Right forelimb (tissue), 1 donor: ENCODE results near the gene DDB1.

Experiments
- DNase-seq: peaks from one replicate; pipeline ENCODE4 v3.0.0-alpha.2; 2018

Gene DDB1

DNA sequence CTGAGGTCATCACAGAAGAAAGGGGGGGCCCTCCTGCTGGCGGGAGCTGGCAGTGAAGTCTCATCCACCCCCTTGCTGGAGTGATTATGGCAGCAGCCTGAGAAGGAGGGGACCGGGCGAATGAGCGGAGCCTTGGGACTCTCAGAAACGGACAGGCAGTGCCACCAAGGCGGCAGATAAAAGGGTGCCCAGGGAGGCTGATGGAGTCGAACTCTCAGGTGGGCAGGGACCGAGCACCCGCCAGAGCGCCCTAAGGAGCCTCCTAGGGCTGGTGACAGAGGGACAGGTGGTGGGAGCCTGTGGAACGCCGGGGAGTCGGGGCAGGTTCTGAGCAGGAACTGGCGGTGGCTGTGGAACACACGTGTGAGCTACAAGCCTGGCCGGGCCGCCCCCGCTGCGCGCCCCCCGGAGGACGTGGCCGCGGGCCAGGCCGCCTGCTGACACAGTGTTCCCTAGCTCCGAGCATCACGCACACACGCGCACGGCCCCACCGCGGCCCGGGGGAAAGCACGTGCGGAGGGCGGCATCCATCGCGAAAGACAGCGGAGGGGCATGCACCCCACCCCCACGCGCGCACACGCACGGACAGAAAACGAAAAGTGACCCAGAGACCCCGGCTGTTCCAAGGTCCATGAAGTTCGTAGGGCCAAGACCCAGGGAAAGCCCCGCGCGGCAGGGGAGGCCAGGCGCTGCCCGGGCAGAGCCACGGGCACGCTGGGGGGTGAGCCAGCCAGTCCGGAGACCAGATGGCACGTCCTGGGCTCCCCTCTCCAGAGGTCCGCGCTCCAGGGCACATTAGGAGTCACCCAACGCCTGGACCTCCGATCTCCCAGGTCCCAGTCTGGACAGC is 38.8 kb downstream of the DDB1 start:
- peak; percentile 79 for DNase-seq

DNA sequence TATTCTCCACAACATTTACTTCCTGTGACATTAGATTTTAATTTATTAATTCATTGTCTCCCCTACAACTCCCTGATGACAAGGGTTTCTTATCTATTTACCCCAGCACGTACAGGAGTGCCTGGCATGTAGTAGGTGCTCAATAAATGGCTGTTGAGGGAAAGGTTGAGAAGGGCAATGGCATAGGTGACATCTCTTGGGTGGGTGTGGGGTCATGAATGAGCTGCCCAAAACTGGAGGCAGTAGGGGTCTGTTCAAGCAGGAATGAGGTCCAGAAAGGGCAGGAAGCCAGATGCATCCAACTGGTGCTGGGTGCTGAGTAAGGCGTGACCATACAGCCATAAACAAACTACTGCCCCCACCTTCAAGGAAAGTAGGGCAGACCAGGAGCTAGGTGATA is 40.5 kb downstream of the DDB1 start:
- no peak for DNase-seq

DNA sequence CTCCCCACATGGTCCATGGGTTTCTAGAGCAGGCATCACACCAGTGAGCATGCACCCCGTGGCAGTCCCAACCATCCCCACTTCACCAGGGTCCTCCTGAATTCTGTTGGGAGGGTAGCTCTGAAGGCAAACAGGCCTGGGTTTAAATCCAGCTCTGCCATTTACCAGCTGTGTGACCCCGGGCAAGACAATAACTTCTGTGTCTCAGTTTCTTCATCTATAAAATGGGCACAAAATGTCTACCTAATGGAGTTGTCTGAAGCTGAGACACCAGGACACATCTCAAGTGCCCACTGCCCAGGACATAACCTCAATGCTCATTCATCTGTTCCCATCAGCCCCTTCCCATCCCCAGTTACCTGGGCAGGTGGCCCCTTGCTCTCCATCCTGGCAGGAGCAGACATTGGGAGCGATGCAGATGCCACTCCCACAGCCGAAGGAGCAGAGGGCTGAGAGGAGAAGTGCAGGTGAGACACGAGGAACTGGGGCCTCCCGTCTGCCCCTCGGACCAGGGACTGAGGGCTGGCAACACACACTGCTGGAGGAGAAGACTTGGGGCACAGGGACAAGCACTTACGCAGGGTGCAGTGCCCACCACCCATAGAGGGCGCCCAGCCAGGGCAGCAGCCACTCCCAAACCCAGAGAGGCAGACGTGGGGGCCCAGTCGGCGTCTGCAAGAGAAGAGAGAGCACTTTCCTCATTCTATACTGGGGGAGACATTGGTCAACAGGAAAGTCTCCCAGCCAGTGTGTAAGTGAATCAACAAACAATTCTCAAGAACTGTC is 41.8 kb downstream of the DDB1 start:
- no peak for DNase-seq

DNA sequence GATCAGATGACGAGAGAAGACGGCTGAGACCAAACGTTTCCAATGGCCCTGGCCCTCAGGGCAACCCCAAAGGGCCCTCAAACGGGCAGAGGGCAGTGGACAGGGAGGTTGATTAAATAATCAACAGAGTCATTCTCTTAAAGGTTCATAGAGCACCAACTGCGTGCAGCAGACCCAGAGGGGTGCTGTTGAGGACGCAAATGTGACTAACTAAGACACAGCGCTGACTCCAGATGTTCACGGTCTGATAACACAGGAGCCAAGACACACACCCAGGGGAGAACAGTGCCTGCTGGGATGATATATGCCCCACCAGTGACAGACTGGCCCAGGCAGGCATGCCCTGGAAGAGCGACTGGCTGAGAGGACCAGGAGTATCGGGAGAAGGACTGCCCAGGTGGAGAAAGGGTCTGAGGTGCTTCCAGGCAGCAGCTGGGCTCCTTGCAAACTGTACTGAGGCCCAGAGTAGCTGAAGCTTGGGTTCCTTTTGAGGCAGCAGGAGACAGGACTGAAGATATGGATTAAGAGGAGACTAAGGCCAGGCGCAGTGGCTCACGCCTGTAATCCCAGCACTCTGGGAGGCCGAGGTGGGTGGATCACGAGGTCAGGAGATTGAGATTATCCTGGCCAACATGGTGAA is 45.4 kb downstream of the DDB1 start:
- no peak for DNase-seq

DNA sequence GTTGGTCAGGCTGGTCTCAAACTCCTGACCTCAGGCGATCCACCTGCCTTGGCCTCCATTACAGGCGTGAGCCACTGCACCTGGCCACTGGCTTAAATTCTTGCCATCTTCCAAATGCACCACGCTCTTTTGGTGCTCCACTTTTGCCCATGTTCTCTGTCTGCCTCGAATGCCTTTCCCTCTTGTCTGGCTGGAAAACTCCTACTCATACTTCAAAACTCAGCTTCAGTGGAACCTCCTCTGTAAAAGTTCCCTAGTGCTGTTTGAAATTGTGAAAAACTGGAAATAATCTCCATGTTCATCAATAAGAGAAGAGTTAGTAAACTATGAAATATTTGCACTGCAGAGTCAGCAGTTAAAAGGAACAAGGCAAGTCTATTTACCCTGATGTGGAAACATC is 49.3 kb downstream of the DDB1 start:
- no peak for DNase-seq

DNA sequence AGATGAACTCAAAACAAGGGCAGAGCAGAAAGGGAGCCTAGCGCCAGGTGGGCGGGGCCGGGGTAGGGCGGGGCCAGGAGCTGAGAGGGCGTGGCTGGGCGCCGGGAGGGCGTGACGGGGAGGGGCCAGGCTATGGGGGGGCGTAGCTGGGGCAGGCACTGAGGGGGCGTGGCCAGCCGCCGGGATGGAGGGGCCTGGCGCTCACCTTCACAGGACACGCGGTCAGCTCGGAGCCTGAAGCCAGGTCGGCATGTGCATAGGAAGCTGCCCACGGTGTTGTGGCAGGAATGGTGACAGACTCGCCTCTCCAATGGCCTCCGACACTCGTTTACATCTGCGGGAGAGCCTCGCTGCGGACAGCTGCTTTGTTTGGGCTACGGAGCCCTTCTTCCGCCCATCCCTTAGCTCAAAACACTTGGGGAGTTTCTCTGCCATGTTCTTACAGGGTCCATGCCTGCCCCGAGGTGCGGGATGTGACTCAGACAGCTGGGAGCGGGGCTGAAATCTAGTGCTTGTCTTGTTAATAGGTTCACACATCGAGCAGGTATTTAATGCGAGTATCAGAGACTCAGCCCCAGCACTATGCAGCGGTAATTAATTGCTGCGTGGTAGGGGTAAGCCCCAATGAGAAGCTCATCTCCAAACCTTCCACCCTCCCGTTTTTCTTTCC is 51.2 kb downstream of the DDB1 start:
- DNase-seq = peak; percentile 72

DNA sequence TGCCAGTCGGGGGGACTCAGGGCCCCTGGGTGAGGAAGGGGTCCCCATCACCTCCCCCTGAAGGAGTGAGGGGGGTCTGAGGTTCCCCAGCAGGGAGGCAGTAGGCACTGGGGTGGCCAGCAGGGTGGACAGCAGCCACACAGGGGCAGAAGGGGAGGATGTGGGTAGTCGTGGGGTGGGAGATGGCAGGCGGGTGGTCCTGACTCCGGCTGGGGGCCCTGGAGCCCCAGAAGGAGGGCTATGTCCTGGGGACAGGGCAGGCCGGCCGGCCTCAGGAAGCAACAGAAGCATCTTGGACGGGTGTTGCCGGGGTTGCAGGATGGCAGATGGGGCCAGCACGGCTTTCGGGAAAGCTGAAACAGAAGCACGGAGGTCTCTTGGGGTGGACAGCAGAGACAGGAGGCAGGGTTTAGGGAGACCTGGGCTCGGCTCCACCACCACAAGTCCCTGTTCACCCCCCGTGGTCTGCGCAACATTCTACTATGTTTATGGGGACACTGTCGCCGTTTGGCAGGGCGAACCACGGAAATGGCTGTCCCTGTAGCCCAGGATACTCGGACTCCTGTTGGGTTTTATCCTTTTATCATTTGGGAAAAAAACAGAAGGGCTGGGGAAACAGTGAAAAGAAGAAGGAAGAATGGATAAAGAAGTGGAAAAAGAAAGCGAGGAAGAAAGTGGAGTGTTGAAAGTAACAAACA is 51.9 kb downstream of the DDB1 start:
- DNase-seq = no peak

DNA sequence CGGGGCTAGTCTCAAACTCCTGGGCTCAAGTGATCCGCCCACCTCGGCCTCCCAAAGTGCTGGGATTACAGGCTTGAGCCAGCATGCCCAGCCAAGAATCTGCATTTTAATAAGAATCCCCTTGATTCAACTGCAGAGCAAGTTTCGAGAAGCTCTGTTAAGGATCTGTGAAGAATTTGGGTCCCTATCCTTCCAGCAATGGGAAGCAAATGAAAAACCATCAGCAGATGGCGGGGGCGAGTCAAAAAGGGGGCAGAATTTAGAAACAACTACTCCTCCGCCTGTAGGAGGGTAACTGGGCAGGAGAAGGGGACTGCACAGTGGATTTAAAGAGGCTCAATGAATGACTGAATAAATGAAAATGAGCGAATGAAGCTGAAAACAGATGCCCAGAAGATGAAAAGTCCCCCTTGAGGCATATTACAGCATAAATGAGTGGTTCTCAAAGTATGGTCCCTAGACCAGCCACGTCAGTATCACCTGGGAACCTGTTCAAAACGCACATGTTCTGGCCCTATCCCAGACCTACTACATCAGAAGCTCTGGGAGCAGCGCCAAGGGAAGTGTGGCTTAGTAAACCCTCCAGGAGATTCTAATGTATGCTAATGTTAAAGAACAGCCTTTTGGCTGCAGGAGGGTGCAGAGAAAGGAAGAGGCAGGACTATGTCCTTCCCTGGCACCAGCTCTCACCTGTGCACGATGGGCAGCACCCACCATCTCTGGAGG is 52.8 kb downstream of the DDB1 start:
- no peak for DNase-seq

DNA sequence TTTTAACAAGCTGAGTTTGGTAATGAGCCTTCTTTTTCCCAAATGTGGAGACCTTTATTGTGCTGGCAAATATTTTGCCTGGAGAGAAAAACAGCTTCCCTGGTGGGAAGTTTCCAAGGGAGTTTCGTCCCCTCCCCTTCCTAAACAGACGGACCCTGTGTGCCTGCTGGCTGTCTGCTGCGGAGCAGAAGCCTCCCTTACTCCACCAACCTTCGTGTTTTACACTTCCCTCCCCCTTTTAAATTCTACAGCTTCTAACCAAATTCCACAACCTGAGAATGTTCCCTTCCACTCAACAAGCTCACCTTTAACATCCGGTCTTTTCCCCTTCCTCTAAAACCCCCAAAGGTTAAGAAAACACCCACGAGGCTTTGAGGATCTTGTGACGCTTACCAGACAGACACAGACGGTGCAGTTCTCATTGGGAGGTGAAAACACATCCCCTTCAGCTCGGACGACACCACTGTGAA is 54.9 kb downstream of the DDB1 start:
- DNase-seq = no peak

DNA sequence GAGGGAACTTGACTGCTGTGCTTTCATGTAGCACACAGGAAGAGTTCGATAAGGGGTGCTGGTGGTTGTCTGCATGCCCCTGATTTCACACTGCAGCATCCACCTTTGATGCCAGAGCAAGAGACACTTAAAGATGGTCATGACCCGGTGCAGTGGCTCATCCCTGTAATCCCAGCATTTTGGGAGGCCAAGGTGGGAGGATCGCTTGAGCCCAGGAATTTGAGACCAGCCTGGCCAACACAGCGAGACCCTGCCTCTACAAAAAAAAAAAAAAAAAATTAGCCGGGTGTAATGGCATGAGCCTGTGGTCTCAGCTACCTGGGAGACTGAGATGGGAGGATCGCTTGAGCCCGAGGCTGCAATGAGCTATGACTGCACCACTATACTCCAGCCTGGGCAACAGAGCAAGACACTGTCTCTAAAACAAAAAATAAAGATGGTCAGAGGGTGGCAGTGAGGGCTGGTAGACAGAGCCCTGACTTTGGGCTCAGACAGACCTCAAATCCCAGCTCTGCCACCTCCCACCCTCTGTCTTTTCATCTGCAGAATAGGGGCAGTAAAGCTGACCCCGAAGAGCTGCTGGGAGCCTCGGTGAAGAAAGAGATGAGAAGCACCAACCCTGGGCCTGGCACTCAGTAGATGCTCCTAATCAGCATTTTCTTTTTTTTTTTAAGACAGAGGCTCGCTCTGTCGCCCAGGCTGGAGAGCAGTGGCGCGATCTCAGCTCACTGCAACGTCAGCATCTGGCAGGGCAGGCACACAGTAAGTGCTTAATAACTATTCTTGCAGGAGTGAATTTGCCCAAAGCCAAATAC is 55.5 kb downstream of the DDB1 start:
- DNase-seq = no peak

DNA sequence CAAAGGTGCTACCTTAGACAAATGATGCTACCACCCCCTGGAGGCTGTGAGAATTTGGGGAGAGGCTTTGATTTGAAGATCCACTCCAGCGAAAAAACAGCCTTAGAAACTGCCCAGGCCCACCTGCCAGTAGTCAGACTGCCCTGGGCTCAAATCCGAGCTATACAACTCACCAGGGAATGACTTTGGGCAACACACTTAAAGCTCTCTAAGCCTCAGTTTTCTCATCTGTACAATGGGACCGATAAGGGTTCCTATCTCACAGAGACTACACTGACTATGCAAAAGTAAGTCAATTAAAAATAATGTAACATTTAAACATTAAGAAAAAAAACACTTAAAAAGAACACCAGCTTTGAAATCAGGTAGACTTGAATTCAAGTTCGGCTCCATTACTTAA is 57.7 kb downstream of the DDB1 start:
- DNase-seq = no peak

DNA sequence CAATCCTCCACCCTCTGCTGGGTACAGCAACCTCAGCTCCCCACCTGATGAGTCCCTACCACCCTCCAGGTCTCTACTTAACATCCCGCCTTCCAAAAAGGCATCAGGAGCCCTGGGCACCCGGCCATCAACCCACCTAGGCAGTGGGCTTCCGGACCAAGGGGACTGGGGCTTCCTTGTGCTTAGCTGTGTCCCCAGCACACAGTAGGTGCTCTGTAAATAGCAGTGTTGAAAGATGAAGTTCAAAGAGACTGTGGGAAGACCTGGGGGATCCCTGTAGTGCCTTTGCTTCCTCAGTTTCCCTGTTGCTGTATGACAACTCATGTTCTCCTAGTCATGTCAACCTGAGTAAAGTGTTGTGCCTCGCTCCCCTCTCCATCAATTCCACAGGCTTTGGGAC is 58.8 kb downstream of the DDB1 start:
- DNase-seq = no peak

DNA sequence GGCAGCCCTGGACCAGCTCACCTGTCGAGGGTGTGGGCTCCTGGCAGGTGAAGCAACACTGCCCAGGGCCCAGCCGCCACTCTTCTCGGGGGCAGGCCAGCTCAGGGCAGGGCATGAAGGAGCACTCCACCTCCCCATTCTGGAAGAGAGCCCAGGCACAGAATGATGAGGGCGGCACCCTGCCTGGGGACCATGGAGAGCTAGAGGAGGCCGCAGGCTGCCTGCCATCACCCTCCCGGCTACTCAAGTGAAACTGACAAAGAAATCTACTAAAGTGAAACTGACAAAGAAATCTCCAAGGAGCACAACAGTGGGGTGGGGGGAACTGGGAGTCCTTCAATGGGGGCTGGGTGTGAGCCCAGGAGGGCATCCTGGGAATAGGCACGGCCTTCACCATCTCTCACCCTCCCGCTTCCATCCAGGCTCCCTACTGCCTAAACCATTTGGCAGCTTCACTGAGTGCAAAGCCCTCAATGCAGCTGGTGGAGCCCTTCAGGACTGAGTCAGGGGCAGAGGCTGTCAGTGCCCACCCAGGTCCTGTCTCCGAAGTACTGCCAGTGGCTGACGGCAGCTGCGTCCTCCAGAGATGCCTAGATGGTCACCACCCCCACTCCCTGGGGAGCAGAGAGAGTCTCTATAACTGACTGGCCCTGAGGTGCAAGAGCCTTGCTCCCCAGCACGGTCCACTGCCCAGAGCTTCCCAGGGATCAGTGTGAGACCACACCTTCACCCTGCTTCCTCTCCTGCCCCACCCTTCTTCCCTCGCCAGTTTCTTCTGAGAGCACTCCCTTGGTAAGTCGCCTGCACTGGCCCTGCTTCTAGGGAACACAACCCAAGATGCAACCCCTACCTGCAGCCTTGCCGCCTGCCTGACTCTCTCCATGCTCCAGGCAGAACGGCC is 59.5 kb downstream of the DDB1 start:
- no peak for DNase-seq

DNA sequence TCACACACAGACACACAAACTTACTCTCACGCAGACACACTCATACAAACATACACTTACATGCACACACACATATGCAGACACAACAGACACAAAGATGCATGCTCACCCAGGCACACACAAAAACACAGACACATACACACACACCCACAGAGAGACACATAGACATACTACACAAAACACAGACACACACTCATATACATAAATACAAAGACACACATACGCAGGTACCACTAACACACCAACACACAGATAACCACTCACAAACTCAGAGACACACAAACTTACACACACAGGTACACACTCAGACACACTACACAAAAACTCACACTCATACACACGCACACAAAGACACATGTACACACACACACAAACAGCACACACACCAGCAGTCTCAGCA is 60.2 kb downstream of the DDB1 start:
- DNase-seq = no peak

DNA sequence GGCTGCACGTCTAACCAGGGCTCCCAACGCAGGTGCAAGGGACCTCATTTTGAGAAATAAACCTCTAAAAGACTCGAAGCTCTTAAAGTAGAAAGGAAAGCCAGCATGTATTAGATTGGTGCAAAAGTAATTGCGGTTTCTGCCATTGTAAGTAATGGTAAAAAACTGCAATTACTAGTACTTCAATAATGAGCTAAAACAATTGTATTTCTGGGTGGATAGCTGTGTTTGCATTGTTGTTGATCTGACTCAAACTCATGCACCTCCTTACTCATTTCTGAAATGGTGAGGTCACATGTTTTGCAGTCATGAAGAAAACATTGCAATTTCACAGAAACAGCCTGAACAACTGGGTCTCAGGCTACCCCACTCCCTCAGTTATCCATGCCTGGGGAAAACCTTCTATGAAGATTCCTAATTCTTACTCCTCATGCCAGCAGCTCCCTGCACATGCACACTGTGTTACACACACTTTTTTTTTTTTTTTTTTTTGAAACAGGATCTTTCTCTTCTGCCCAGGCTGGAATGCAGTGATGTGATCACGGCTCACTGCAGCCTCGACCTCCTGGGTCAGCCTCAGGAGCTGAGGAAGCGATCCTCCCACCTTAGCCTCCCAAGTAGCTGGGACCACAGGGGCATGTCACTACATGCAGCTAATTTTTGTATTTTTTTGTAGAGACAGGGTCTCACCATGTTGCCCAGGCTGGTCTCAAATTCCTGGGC is 62.4 kb downstream of the DDB1 start:
- DNase-seq = no peak

DNA sequence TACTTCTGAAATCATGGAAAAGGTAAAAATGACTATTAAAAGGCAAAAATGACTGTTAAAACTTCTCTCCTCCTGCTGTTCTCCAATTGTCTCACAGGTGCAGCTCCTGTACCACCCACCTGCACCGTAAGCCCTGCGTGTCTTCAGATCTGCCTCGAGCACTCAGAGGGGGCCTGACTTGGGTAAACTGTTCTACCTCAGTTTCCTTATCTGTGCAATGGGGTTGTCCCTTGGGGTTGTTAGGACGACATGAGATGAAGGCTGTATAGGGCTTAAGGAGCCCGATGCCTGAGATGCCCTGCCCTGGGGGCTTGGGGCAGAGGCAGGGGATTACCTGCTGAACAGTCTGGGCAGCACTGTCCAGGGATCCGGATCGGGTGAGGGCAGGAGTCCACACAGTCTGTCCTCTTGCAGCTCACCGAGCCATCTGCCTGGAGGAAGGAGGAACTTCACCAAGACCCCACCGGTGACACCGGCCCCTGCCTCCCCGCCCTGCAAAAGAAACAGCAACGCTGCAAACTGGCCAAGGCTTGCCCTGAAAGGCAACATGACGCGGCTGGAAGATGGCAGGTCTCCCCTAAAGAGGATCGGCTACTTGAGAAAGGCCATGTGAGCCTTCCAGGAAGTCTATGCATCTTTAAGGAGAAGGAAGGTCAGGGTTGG is 64.2 kb downstream of the DDB1 start:
- no peak for DNase-seq

DNA sequence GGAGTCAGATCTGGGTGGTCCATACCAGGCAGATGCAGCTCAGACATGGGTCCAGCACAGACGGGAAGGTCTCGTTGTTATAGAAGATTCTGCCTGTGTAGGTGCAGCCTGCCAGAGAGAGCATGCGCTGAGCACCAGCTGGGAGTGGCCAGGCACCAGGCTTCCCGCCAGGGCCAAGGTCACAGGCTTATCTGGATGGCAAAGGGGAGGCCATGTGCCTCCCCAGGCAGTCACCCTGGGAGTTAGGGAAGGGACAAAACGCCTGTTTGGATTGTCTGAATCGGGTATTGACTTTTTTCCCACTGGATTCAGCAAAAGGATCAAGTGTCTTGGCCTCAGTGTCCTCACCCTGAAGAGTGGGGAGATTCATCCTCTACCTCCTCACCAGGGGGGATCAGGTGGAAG is 65.5 kb downstream of the DDB1 start:
- DNase-seq = no peak

DNA sequence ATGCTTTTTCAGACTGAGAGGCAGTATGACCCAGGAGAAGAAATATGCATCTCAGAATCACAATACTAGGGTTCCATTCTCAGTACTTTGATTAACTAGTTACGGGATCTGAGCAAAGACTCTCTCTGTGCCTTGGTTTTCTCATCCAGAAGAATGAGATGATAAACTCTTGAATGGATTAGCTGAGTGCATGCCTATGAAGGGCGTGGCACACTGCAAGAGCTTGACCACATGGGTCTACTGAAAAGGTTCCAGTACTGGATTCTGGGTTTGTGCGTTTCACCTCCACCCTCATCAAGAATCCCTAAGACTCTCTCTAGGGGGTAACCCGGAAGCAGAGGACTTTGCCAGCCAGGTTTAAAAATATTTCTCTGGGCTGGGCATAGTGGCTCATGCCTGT is 66.3 kb downstream of the DDB1 start:
- DNase-seq = no peak

DNA sequence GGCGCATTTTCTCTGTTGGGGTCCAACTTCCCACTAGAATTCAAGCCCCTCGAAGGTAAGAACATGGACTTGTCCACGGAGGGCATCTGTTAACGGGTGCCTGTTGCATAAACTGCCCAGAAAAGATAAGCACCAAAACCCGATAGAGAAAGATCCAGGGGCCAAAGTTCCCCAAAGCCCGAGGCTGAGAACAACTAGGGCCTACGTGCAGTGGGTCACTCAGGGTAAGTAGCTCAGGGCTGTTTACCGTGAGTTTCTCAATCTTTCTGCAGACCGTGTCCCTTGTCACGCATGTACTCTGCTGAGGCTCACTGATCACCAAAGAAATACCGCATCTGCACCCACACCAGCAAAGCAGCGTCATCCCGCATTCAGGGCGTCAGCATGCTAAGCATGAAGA is 67.5 kb downstream of the DDB1 start:
- no peak for DNase-seq
